Thoracic aorta (tissue), 2 donors: ENCODE results near the gene PIERCE2. TPM values are rescaled to one million over a fixed set of nuclear protein-coding genes. Genes with fewer than 3 reads are reported as not detected.
A peak's percentile ranks its signal among the peaks of the same experiment; 100 is the strongest.
"Not testable (repeated sequence)": the region's sequence is repeated elsewhere in the genome, so short reads cannot be mapped to it uniquely, and the experiment has no call there.

ENCODE experiments used
- ATAC-seq: fragments of 150-250 bp; one replicate; pipeline ENCODE4 v1.8.0; 2017; ENCODE audit warnings: low read depth; ENCODE audit not compliant: insufficient number of reproducible peaks, low FRiP score
- DNase-seq: peaks from one replicate; pipeline ENCODE4 v3.0.0-alpha.2; 2020; ENCODE audit warnings: low spot score
- H3K27ac ChIP-seq, 2 donors: fragments of 200-600 bp; sonication (generic); 1 replicate in 1 of 2; 2 replicates in 1 of 2; pipeline ENCODE4 v1.5.1; 2016; ENCODE audit warnings: mild to moderate bottlenecking in 2 of 2, moderate library complexity in 2 of 2
- H3K27me3 ChIP-seq: fragments of 200-600 bp; sonication (generic); replicated peaks from 2 replicates; pipeline ENCODE4 v1.6.0; 2016; ENCODE audit warnings: mild to moderate bottlenecking; ENCODE audit not compliant: insufficient read depth
- H3K36me3 ChIP-seq: fragments of 200-600 bp; sonication (generic); one replicate; pipeline ENCODE4 v1.5.1; 2016
- H3K4me1 ChIP-seq, 2 donors: fragments of 200-600 bp; sonication (generic); 1 replicate in 1 of 2; 2 replicates in 1 of 2; pipeline versions ENCODE4 v1.5.1 to v1.6.0; 2016; ENCODE audit warnings: low read depth in 2 of 2, mild to moderate bottlenecking in 1 of 2; ENCODE audit not compliant: control insufficient read depth in 1 of 2
- H3K4me3 ChIP-seq: fragments of 200-600 bp; sonication (generic); 2 replicates; pipeline ENCODE4 v1.5.1; 2016; ENCODE audit warnings: mild to moderate bottlenecking
- H3K9me3 ChIP-seq: fragments of 200-600 bp; sonication (generic); 2 replicates; pipeline ENCODE4 v1.5.1; 2016
- total RNA-seq, 2 donors: library from RNA; depleted of rRNA; stranded (reverse); fragments of >200 nt; gene quantifications; one replicate each; pipeline versions ENCODE4 v1.1.0 to v1.2.3, GENCODE V29; 2016
- TF ChIP-seq, protein P1 (sequence below): fragments of 200-600 bp; sonication (generic); IDR thresholded peaks from one replicate; pipeline ENCODE4 v1.5.1; 2019; ENCODE audit warnings: antibody characterized with exemption

The PIERCE2 gene
- total RNA-seq, 2 donors from 2014 or later: 12.6 TPM; not detected in 1

DNA sequence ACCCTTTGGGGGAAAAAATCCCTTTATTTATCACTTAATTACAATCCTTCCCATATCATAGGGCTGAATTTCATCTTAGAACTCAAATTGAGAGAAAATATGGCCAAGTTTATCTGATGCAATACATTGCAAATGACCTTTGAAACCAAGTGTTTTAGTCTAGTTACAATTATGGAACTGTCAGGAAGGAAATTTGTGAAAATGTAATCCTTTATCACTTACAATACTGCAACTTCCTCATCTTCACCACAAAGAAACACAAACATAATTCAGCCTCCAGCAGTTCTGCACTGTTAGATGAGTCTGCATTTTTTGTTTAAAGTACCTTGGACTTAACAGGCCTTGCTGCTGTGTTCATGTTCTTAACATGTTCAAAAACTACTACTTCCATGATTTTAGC is 4.8 kb upstream of the PIERCE2 start:
- no peaks in the 10 kb centered on the region for H3K36me3 ChIP-seq
- ATAC-seq (no peak), DNase-seq (no peak)
- TF ChIP-seq, protein P1, sequence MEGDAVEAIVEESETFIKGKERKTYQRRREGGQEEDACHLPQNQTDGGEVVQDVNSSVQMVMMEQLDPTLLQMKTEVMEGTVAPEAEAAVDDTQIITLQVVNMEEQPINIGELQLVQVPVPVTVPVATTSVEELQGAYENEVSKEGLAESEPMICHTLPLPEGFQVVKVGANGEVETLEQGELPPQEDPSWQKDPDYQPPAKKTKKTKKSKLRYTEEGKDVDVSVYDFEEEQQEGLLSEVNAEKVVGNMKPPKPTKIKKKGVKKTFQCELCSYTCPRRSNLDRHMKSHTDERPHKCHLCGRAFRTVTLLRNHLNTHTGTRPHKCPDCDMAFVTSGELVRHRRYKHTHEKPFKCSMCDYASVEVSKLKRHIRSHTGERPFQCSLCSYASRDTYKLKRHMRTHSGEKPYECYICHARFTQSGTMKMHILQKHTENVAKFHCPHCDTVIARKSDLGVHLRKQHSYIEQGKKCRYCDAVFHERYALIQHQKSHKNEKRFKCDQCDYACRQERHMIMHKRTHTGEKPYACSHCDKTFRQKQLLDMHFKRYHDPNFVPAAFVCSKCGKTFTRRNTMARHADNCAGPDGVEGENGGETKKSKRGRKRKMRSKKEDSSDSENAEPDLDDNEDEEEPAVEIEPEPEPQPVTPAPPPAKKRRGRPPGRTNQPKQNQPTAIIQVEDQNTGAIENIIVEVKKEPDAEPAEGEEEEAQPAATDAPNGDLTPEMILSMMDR: no peak
- peak overlapping the region in 1 of 2 donors; percentile 7 for H3K27ac ChIP-seq
- no peak overlapping the region for H3K4me3 ChIP-seq
- peaks cover 26 to 33% of the 10 kb centered on the region in 2 donors for H3K4me1 ChIP-seq
- no peaks in the 10 kb centered on the region for H3K9me3 ChIP-seq
- H3K27me3 ChIP-seq: no peaks in the 10 kb centered on the region

DNA sequence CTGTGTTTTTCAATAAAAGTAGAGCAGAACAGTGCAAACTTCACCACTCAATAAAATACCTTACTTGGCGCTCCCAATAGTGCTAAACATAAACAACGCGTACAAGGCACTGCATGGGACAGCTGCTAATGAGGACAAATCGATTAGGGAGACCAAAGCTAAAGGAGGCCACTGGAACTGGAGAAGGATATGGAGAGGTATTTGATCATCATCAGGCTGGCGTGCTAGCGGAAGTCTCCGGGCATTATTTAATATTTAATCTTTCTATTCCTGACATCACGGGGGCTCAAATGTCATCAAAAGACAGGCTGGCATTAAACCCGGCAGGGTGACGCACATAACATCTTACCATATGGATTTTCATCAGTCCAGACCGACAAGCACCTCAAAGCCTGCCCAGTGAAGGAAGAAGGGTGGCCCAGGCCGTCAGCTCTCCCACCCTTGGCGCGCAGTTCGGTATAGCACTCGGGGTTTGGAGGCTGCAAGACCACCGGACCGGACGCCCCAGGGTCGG is 740 bp upstream of the PIERCE2 start:
- no peak for ATAC-seq
- peak overlapping the region; percentile 84 to 94 for H3K27ac ChIP-seq
- H3K4me1 ChIP-seq: peaks cover 28 to 40% of the 10 kb centered on the region in 2 donors
- no peaks in the 10 kb centered on the region for H3K36me3 ChIP-seq
- no peaks in the 10 kb centered on the region for H3K9me3 ChIP-seq
- TF ChIP-seq, protein P1: no peak
- peak overlapping the region; percentile 85 for H3K4me3 ChIP-seq
- DNase-seq: no peak
- no peaks in the 10 kb centered on the region for H3K27me3 ChIP-seq

DNA sequence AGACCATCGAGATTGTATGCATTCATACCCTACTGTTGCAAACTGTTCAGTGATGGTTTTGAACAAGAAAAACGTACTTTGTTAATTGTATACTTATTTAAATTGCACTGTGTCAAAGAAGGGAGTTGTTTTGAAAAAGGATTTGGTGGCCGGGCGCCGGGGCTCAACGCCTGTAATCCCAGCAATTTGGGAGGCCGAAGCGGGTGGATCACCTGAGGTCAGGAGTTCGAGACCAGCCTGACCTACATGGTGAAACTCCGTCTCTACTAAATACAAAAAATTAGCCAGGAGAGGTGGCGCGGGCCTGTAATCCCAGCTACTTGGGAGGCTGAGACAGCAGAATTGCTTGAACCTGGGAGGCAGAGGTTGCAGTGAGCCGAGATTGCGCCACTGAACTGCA is 681 bp downstream of the PIERCE2 start:
- Histone ChIP-seq H3K27ac (peak overlapping the region in 1 of 2 donors; percentile 94), H3K4me3 (peak overlapping the region; percentile 85), H3K4me1 (peaks cover 17 to 26% of the 10 kb centered on the region in 2 donors)
- H3K27me3 ChIP-seq, DNase-seq, H3K9me3 ChIP-seq, H3K36me3 ChIP-seq, ATAC-seq: not testable (repeated sequence)

DNA sequence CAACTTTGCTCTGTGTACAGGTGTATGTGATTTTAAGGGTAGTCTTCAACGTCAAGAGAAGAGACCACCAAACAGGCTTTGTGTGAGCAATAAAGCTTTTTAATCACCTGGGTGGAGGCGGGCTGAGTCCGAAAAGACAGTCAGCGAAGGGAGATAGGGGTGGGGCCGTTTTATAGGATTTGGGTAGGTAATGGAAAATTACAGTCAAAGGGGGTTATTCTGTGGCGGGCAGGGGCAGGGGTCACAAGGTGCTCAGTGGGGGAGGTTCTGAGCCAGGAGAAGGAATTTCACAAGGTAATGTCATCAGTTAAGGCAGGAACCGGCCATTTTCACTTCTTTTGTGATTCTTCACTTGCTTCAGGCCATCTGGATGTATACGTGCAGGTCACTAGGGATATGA is 9.4 kb downstream of the PIERCE2 start:
- H3K36me3 ChIP-seq, DNase-seq, H3K4me1 ChIP-seq, H3K27ac ChIP-seq, ATAC-seq, H3K27me3 ChIP-seq, H3K9me3 ChIP-seq, H3K4me3 ChIP-seq: not testable (repeated sequence)

DNA sequence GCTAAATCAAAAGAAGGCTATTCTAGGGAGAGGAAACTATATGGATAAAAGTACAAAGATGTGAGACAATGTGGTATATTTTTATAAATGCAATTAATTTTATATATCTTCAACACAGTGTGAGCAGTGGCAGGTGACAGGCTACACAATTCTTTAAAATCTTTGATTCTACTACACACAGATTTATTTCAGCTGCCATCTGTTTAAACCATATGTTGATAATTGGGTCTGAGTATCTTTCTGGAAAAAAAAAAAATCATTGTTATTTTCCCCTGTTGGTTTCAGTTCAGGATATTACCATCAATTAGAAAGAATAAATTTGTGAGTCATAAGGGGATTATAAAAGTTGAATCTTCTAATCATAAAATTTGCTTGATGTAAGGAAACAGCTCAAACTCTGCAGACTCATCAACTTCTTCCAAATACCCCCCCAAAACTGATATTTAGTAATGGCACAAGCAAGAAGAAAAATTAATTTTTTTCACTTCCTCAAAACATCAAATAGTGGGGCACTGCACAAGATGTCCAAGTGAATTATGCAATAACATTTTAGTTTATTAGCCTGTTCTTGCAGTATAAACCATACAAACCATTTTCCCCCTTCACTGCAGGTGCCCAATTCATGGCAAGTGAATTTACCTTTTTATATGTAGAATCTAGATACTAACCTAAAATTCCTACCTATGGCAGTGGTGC is 12.0 kb downstream of the PIERCE2 start:
- H3K27me3 ChIP-seq: no peaks in the 10 kb centered on the region
- no peaks in the 10 kb centered on the region for H3K9me3 ChIP-seq
- no peaks in the 10 kb centered on the region for H3K36me3 ChIP-seq
- TF ChIP-seq, protein P1: no peak
- no peak for DNase-seq
- ATAC-seq: no peak
- H3K4me3 ChIP-seq: no peak overlapping the region
- H3K4me1 ChIP-seq: no peaks in the 10 kb centered on the region
- H3K27ac ChIP-seq: no peak overlapping the region

DNA sequence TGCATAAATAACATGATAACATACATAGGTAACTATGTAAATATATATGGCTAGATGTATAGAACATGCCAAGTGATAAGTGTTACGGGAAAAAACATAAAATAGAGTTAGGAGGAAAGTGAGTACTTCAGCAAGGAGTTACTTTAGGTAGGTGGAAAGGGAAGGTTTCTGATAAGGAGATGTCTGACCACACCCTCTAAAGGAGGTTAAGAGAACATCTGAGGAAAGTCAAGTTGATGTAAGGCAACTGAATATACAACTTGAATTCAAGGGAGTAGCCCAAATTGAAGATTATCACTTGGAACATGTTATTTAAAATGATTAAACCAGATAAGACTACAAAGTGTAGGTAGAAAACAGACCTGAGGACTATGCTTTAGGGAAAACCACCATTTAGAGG is 13.8 kb downstream of the PIERCE2 start:
- no peak overlapping the region for H3K4me3 ChIP-seq
- no peak overlapping the region for H3K27ac ChIP-seq
- H3K36me3 ChIP-seq: no peaks in the 10 kb centered on the region
- H3K9me3 ChIP-seq: no peaks in the 10 kb centered on the region
- DNase-seq: no peak
- ATAC-seq: no peak
- no peaks in the 10 kb centered on the region for H3K27me3 ChIP-seq
- no peaks in the 10 kb centered on the region for H3K4me1 ChIP-seq
- TF ChIP-seq, protein P1: no peak
